ENCODE measurements around the gene TACR1.

DNA sequence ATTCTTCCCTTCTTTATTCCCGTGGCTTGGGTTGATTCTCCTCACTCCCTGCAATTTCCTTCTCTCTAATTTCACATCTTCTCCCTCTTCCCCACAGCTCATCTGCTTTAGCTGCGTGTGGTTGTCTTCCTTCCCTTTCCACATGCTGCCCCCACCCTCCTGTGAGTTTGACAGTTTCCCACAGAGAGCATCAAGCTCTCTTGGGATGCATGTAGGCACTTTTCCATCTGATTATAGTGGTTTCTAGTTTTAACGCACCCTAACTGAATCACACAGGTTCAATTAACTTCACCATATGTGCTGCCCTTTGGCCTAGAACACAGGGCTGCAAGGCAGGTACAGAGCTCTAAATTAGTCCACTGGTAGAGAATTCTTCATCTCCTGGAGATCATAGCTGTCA, 110.5 kb downstream of the TACR1 start:
- TF ChIP-seq CREB1 (IDR thresholded peaks at IDR 0.05; ENCODE audit: low read depth) (no peak), NFIC (IDR thresholded peaks at IDR 0.05) (no peak), EP300 (IDR thresholded peaks at IDR 0.05; ENCODE audit: borderline replicate concordance) (no peak), YY1 (IDR thresholded peaks at IDR 0.05; ENCODE audit: low read depth) (no peak), TAF1 (IDR thresholded peaks at IDR 0.05; ENCODE audit: low read depth) (no peak), RAD21 (IDR thresholded peaks at IDR 0.05; ENCODE audit: low read depth) (no peak), TEAD4 (IDR thresholded peaks at IDR 0.05) (no peak), TCF12 (IDR thresholded peaks at IDR 0.05; ENCODE audit: low read depth) (no peak), CEBPB (IDR thresholded peaks at IDR 0.05) (no peak), ZBTB7A (IDR thresholded peaks at IDR 0.05; ENCODE audit: low read depth) (no peak), EGR1 (IDR thresholded peaks at IDR 0.05) (no peak)
- TF ChIP-seq, protein P1, sequence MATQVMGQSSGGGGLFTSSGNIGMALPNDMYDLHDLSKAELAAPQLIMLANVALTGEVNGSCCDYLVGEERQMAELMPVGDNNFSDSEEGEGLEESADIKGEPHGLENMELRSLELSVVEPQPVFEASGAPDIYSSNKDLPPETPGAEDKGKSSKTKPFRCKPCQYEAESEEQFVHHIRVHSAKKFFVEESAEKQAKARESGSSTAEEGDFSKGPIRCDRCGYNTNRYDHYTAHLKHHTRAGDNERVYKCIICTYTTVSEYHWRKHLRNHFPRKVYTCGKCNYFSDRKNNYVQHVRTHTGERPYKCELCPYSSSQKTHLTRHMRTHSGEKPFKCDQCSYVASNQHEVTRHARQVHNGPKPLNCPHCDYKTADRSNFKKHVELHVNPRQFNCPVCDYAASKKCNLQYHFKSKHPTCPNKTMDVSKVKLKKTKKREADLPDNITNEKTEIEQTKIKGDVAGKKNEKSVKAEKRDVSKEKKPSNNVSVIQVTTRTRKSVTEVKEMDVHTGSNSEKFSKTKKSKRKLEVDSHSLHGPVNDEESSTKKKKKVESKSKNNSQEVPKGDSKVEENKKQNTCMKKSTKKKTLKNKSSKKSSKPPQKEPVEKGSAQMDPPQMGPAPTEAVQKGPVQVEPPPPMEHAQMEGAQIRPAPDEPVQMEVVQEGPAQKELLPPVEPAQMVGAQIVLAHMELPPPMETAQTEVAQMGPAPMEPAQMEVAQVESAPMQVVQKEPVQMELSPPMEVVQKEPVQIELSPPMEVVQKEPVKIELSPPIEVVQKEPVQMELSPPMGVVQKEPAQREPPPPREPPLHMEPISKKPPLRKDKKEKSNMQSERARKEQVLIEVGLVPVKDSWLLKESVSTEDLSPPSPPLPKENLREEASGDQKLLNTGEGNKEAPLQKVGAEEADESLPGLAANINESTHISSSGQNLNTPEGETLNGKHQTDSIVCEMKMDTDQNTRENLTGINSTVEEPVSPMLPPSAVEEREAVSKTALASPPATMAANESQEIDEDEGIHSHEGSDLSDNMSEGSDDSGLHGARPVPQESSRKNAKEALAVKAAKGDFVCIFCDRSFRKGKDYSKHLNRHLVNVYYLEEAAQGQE (IDR thresholded peaks at IDR 0.05; ENCODE audit: low read depth): no peak
- TF ChIP-seq, protein P2, sequence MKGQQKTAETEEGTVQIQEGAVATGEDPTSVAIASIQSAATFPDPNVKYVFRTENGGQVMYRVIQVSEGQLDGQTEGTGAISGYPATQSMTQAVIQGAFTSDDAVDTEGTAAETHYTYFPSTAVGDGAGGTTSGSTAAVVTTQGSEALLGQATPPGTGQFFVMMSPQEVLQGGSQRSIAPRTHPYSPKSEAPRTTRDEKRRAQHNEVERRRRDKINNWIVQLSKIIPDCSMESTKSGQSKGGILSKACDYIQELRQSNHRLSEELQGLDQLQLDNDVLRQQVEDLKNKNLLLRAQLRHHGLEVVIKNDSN (IDR thresholded peaks at IDR 0.05): no peak
- TF ChIP-seq, protein P3, sequence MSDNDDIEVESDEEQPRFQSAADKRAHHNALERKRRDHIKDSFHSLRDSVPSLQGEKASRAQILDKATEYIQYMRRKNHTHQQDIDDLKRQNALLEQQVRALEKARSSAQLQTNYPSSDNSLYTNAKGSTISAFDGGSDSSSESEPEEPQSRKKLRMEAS (IDR thresholded peaks at IDR 0.05): no peak
